ENCODE data around the gene AGO3. TPM values are rescaled to one million over a fixed set of nuclear protein-coding genes. Genes with fewer than 3 reads are reported as not detected.

Gene AGO3
- total and polyA plus RNA-seq, 2 donors (not counting 3 experiments of a cell fraction or from before 2014, with no cell fraction given), result 10.4 to 21.1 TPM

GRCh38 chr1:35939484-35939883 lies 8.6 kb downstream of the AGO3 start:
- H3K79me2 ChIP-seq (ENCODE audit: control insufficient read depth, insufficient read depth, low read length), result peaks cover 72% of the 10 kb centered on the region
- H3K9me1 ChIP-seq (replicated peaks; ENCODE audit: control insufficient read depth, extremely low read depth, insufficient read depth, low read length), result no peaks in the 10 kb centered on the region
- dilution Hi-C loops (cut with MboI; ENCODE audit: extremely low pct_ligation_motif_present, low sequenced_read_pairs), result no loop called here
- no peaks in the 10 kb centered on the region for H3K27me3 ChIP-seq (ENCODE audit: control insufficient read depth in 2 of 2, insufficient read depth in 2 of 2, low read length in 2 of 2)
- POLR2A ChIA-PET, result no interaction called here
- no peaks in the 10 kb centered on the region for H4K20me1 ChIP-seq (replicated peaks; ENCODE audit: control insufficient read depth, extremely low read depth, insufficient read depth, low read length)
- no peak overlapping the region for H3K4me3 ChIP-seq (replicated peaks in 1 of 3; ENCODE audit: insufficient read depth in 1 of 3, low read depth in 1 of 3, low read length in 3 of 3)
- no peak for DNase-seq (ENCODE audit: low read depth, low spot score)
- no peak for FAIRE-seq
- no peak overlapping the region for H3K4me2 ChIP-seq (ENCODE audit: insufficient read depth, low read length)
- H2AFZ ChIP-seq (ENCODE audit: low read depth, low read length), result no peak overlapping the region
- BruUV-seq (replicated peaks), result no TSS peak
- no peaks in the 10 kb centered on the region for H3K4me1 ChIP-seq (ENCODE audit: control insufficient read depth, extremely low read depth, insufficient read depth, low read length)
- H3K9me3 ChIP-seq (replicated peaks; ENCODE audit: control insufficient read depth, insufficient read depth, low read length), result no peaks in the 10 kb centered on the region
- H3K27ac ChIP-seq (ENCODE audit: insufficient read depth, low read depth, low read length), result no peak overlapping the region
- CTCF ChIA-PET, result no interaction called here
- H3K9ac ChIP-seq (replicated peaks; ENCODE audit: extremely low read depth, insufficient read depth, low read length), result no peak overlapping the region
- no peaks in the 10 kb centered on the region for H3K36me3 ChIP-seq (ENCODE audit: control insufficient read depth in 2 of 2, extremely low read depth in 1 of 2, insufficient read depth in 2 of 2, low read length in 2 of 2)
- intact Hi-C loops (cut with micrococcal nuclease), result no loop called here
- TF ChIP-seq CTCF (IDR thresholded peaks at IDR 0.05; ENCODE audit: extremely low read depth in 1 of 2, insufficient read depth in 1 of 2, low read depth in 1 of 2, low read length in 2 of 2) (no peak), GATA2 (IDR thresholded peaks at IDR 0.05; ENCODE audit: insufficient read depth, insufficient read length, low read depth, low read length) (no peak), POLR2A (IDR thresholded peaks at IDR 0.05; ENCODE audit: low read depth, low read length) (no peak), FOS (IDR thresholded peaks at IDR 0.05; ENCODE audit: borderline replicate concordance, insufficient read depth, low read length) (no peak), MYC (IDR thresholded peaks at IDR 0.05; ENCODE audit: low read depth, low read length) (no peak), MAX (IDR thresholded peaks at IDR 0.05; ENCODE audit: insufficient read depth, insufficient read length) (no peak), JUN (IDR thresholded peaks at IDR 0.05; ENCODE audit: borderline replicate concordance, insufficient read depth, insufficient read length, low read depth) (no peak), POLR2AphosphoS5 (IDR thresholded peaks at IDR 0.05; ENCODE audit: insufficient read depth, low read depth, low read length) (no peak), EZH2 (IDR thresholded peaks at IDR 0.05; ENCODE audit: borderline replicate concordance, low read depth, low read length, severe bottlenecking) (no peak)

All from endothelial cell of umbilical vein (primary cell).